Keratinocyte (primary cell): ENCODE measurements around the gene ZNF541. TPM values are rescaled to one million over a fixed set of nuclear protein-coding genes. Genes with fewer than 3 reads are reported as not detected.

ENCODE experiments used
- DNase-seq: peaks from one replicate; pipeline ENCODE4 v3.0.0-alpha.2; 2011; ENCODE audit warnings: low read depth, missing footprints, low spot score
- FAIRE-seq: peaks from 2 replicates; lab custom pipeline; 2011; peaks lifted over from hg19 to GRCh38; lab: Jason Lieb, UNC
- H2AFZ ChIP-seq: 2 replicates; pipeline ENCODE4 v1.6.0; 2012; ENCODE audit warnings: low read length, control low read depth, inconsistent platforms; ENCODE audit not compliant: control insufficient read depth
- H3K27ac ChIP-seq: 2 replicates; pipeline ENCODE4 v1.5.1; 2011; ENCODE audit warnings: low read length; ENCODE audit not compliant: control insufficient read depth, insufficient read depth
- H3K27me3 ChIP-seq: 3 replicates; pipeline ENCODE4 v1.6.0; 2011; ENCODE audit warnings: low read length; ENCODE audit not compliant: control insufficient read depth, insufficient read depth; ENCODE audit errors: extremely low read depth
- H3K36me3 ChIP-seq, 2 experiments: 2 replicates in 1 of 2; 3 replicates in 1 of 2; pipeline ENCODE4 v1.5.1; 2011; ENCODE audit warnings: low read length in 2 of 2, mild to moderate bottlenecking in 1 of 2; ENCODE audit not compliant: control insufficient read depth in 2 of 2, insufficient read depth in 2 of 2; ENCODE audit errors: extremely low read depth in 1 of 2
- H3K4me1 ChIP-seq: 3 replicates; pipeline ENCODE4 v1.5.1; 2011; ENCODE audit warnings: low read length; ENCODE audit not compliant: control insufficient read depth, insufficient read depth; ENCODE audit errors: extremely low read depth
- H3K4me2 ChIP-seq: 3 replicates; pipeline ENCODE4 v1.6.0; 2011; ENCODE audit warnings: low read depth, low read length; ENCODE audit not compliant: control insufficient read depth, insufficient read depth; ENCODE audit errors: extremely low read depth
- H3K4me3 ChIP-seq, 3 experiments: fragments of 200-600 bp in 1 of 3; sonication (generic) in 1 of 3; 2 replicates in 2 of 3; 3 replicates in 1 of 3; pipeline ENCODE4 v1.5.1; 2011 to 2016; ENCODE audit warnings: low read length in 3 of 3, mild to moderate bottlenecking in 3 of 3, control low read depth in 2 of 3, inconsistent platforms in 1 of 3, low read depth in 1 of 3, mixed read lengths in 1 of 3, mixed run types in 1 of 3, moderate library complexity in 1 of 3; ENCODE audit not compliant: control insufficient read depth in 2 of 3, insufficient read depth in 2 of 3; ENCODE audit errors: extremely low read depth in 1 of 3
- H3K79me2 ChIP-seq: 2 replicates; pipeline ENCODE4 v1.6.0; 2012; ENCODE audit warnings: low read length; ENCODE audit not compliant: control insufficient read depth, insufficient read depth
- H3K9ac ChIP-seq: 3 replicates; pipeline ENCODE4 v1.6.0; 2011; ENCODE audit warnings: low read length; ENCODE audit not compliant: control insufficient read depth, insufficient read depth; ENCODE audit errors: extremely low read depth
- H3K9me1 ChIP-seq: 3 replicates; pipeline ENCODE4 v1.6.0; 2011; ENCODE audit warnings: low read length; ENCODE audit not compliant: control insufficient read depth, insufficient read depth; ENCODE audit errors: extremely low read depth
- H3K9me3 ChIP-seq: 2 replicates; pipeline ENCODE4 v1.5.1; 2012; ENCODE audit warnings: low read depth, low read length; ENCODE audit not compliant: control insufficient read depth
- H4K20me1 ChIP-seq: 3 replicates; pipeline ENCODE4 v1.6.0; 2011; ENCODE audit warnings: low read length; ENCODE audit not compliant: control insufficient read depth, insufficient read depth; ENCODE audit errors: extremely low read depth
- EZH2 ChIP-seq: IDR thresholded peaks from one replicate; pipeline ENCODE4 v1.6.1; 2012; ENCODE audit warnings: inconsistent platforms, mild to moderate bottlenecking, low read length, moderate library complexity
- dilution Hi-C: fragments of 300-500 bp; cut with MboI; formaldehyde crosslinking; loops from one replicate; pipeline ENCODE4 v1.7.0; 2020; ENCODE audit warnings: low sequenced_read_pairs; ENCODE audit not compliant: extremely low pct_ligation_motif_present
- polyA plus RNA-seq, 5 experiments: library from polyadenylated mRNA; depleted of rRNA in 3 of 5; stranded (reverse) in 3 of 5; stranded (forward) in 1 of 5; unstranded in 1 of 5; fragments of >200 nt; gene quantifications; 1 replicate in 1 of 5; 2 replicates in 3 of 5; 3 replicates in 1 of 5; pipeline versions ENCODE4 v1.2.1 to v1.2.3, GENCODE V29; 2011 to 2012; ENCODE audit warnings: missing spikeins in 2 of 5, low read depth in 1 of 5, low replicate concordance in 1 of 5
- TF ChIP-seq, protein P1 (sequence below), 3 experiments: IDR thresholded peaks in 1 of 3; conservative IDR thresholded peaks in 1 of 3; optimal IDR thresholded peaks in 1 of 3; 2 replicates in 2 of 3; 3 replicates in 1 of 3; pipeline versions ENCODE3 to v1.5.1; 2011; ENCODE audit warnings: low read length in 3 of 3, mild to moderate bottlenecking in 3 of 3, moderate library complexity in 2 of 3, control low read depth in 1 of 3, inconsistent platforms in 1 of 3; ENCODE audit not compliant: insufficient read depth in 2 of 3; ENCODE audit errors: extremely low read depth in 1 of 3

ZNF541 gene
- polyA plus RNA-seq, 1 donor (not counting 4 experiments of a cell fraction or from before 2014, with no cell fraction given), result not detected

DNA sequence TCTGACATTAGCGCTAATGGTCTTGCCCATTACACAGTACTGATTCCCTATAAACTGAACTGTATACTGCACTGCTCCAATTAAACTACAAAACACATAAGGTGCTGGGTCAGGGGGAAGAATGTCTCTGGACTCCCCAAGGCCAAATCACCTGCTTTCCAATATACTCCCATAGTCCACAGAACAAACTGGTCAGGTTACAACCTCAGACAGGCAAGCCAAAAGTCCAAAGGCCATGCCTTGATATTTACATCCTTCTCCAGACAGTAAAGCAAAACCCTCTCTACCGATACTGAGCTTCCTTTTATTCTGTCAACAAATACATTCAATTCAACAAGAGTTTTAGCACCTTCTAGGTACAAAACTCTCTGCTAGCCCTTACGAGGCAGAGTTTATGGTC is 8.9 kb downstream of the ZNF541 start:
- no peak for DNase-seq
- Histone ChIP-seq H3K4me2 (no peak overlapping the region), H3K36me3 (no peaks in the 10 kb centered on the region), H3K79me2 (no peaks in the 10 kb centered on the region), H3K27ac (no peak overlapping the region), H3K9ac (no peak overlapping the region), H3K9me3 (no peaks in the 10 kb centered on the region), H2AFZ (no peak overlapping the region), H3K27me3 (no peaks in the 10 kb centered on the region), H3K4me1 (peaks cover 10% of the 10 kb centered on the region), H3K9me1 (no peaks in the 10 kb centered on the region), H3K4me3 (no peak overlapping the region), H4K20me1 (no peaks in the 10 kb centered on the region)
- dilution Hi-C loops, result no loop called here
- no peak for FAIRE-seq
- TF ChIP-seq, protein P1, sequence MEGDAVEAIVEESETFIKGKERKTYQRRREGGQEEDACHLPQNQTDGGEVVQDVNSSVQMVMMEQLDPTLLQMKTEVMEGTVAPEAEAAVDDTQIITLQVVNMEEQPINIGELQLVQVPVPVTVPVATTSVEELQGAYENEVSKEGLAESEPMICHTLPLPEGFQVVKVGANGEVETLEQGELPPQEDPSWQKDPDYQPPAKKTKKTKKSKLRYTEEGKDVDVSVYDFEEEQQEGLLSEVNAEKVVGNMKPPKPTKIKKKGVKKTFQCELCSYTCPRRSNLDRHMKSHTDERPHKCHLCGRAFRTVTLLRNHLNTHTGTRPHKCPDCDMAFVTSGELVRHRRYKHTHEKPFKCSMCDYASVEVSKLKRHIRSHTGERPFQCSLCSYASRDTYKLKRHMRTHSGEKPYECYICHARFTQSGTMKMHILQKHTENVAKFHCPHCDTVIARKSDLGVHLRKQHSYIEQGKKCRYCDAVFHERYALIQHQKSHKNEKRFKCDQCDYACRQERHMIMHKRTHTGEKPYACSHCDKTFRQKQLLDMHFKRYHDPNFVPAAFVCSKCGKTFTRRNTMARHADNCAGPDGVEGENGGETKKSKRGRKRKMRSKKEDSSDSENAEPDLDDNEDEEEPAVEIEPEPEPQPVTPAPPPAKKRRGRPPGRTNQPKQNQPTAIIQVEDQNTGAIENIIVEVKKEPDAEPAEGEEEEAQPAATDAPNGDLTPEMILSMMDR (optimal IDR thresholded peaks at IDR 0.05 in 1 of 3, IDR thresholded peaks at IDR 0.05 in 1 of 3, conservative IDR thresholded peaks at IDR 0.05 in 1 of 3; ENCODE audit: extremely low read depth in 1 of 3, insufficient read depth in 2 of 3, low read length in 3 of 3), result no peak
- TF ChIP-seq EZH2, result no peak

DNA sequence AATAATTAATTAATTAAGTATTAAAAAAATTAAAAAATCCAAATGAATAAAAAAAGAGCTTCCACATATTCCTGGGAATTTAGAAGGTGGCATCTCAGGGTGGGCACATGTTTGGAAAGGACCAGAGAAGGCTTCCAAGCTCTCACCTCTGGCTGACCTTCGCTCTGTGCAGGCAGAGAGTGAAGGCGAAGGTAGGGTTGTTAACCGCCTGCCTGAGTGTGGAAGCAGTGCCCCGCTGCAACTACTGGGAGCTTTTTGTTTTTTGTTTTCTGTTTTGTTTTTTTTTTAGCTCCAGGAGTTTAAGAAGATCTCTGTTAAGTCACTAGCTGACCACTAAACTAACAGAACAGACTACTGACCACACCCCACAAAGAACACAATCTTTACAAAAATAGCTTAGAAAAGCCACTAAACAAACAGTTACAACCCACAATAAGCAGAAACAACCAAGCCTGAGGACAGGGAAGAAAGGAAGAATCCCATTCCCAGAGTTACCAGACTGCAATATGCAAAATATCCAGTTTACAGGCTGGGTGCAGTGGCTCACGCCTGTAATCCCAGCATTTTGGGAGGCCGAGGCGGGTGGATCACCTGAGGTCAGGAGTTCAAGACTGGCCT is 11.4 kb downstream of the ZNF541 start:
- FAIRE-seq (no peak), DNase-seq (no peak)
- no peak overlapping the region for H3K9ac ChIP-seq
- no peaks in the 10 kb centered on the region for H3K9me3 ChIP-seq
- H3K27me3 ChIP-seq, result no peaks in the 10 kb centered on the region
- no peaks in the 10 kb centered on the region for H4K20me1 ChIP-seq
- dilution Hi-C loops, result no loop called here
- no peak overlapping the region for H2AFZ ChIP-seq
- TF ChIP-seq EZH2, result no peak
- H3K4me1 ChIP-seq, result peaks cover 10% of the 10 kb centered on the region
- H3K36me3 ChIP-seq, result no peaks in the 10 kb centered on the region
- H3K4me2 ChIP-seq, result no peak overlapping the region
- no peak overlapping the region for H3K4me3 ChIP-seq
- H3K27ac ChIP-seq, result no peak overlapping the region
- no peaks in the 10 kb centered on the region for H3K9me1 ChIP-seq
- H3K79me2 ChIP-seq, result no peaks in the 10 kb centered on the region

DNA sequence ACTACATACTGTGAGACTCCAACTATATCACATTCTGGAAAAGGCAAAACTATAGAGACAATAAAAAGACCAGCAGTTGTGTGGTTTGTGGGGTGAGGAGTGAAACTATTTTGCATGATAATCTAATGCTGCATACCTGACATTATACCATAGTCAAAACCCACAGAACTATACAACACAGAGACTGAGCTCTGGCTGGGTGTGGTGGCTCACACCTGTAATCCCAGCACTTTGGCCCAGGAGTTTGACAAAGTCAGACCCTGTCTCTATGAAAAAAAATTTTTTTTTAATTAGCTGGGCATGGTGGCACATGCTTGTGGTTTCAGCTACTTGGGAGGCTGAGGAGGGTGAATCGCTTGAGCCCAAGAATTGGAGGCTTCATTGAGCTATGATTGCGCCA is 11.9 kb downstream of the ZNF541 start:
- Histone ChIP-seq H3K4me1 (peaks cover 10% of the 10 kb centered on the region), H3K4me3 (no peak overlapping the region), H3K79me2 (no peaks in the 10 kb centered on the region), H3K27ac (no peak overlapping the region), H3K9me1 (no peaks in the 10 kb centered on the region), H3K27me3 (no peaks in the 10 kb centered on the region), H3K9me3 (no peaks in the 10 kb centered on the region), H2AFZ (no peak overlapping the region), H4K20me1 (no peaks in the 10 kb centered on the region), H3K36me3 (no peaks in the 10 kb centered on the region), H3K9ac (no peak overlapping the region), H3K4me2 (no peak overlapping the region)
- FAIRE-seq (no peak), DNase-seq (no peak)
- dilution Hi-C loops, result no loop called here
- TF ChIP-seq, protein P1 (optimal IDR thresholded peaks at IDR 0.05 in 1 of 3, IDR thresholded peaks at IDR 0.05 in 1 of 3, conservative IDR thresholded peaks at IDR 0.05 in 1 of 3; ENCODE audit: extremely low read depth in 1 of 3, insufficient read depth in 2 of 3, low read length in 3 of 3), result no peak
- TF ChIP-seq EZH2, result no peak
